AG04450 (cell line): Measurements from ENCODE around the gene MSI2. TPM values are rescaled to one million over a fixed set of nuclear protein-coding genes. Genes with fewer than 3 reads are reported as not detected.
A peak's percentile ranks its signal among the peaks of the same experiment; 100 is the strongest.

Experiments
- CTCF ChIA-PET: fragments of 300-600, 350-600 bp; formaldehyde crosslinking; extraction: SDS; loops from one replicate; lab custom pipeline; 2022; ENCODE audit warnings: antibody characterized with exemption, inconsistent platforms; lab: Charles Lee
- POLR2A ChIA-PET: fragments of 350-600 bp; formaldehyde crosslinking; extraction: SDS; loops from one replicate; lab custom pipeline; 2021; ENCODE audit warnings: antibody characterized with exemption, inconsistent platforms; lab: Yijun Ruan, JAX
- DNase-seq: peaks from one replicate; pipeline ENCODE4 v3.0.0-alpha.2; 2011; ENCODE audit warnings: low read depth, low spot score
- H3K27ac ChIP-seq: one replicate; pipeline ENCODE4 v1.5.1; 2012; ENCODE audit warnings: low read depth, low read length, control low read depth
- H3K27me3 ChIP-seq: one replicate; pipeline ENCODE4 v1.6.0; 2012; ENCODE audit warnings: low read length; ENCODE audit not compliant: control insufficient read depth, insufficient read depth
- H3K4me3 ChIP-seq: 2 replicates; pipeline ENCODE4 v1.5.1; 2011; ENCODE audit warnings: mild to moderate bottlenecking, low read depth, low read length, control low read depth
- H3K9me3 ChIP-seq: 2 replicates; pipeline ENCODE4 v1.5.1; 2012; ENCODE audit warnings: low read length; ENCODE audit not compliant: control insufficient read depth, insufficient read depth
- polyA plus RNA-seq: library from polyadenylated mRNA; depleted of rRNA; stranded (reverse); fragments of >200 nt; gene quantifications from 2 replicates; pipeline ENCODE4 v1.2.3, GENCODE V29; 2011
- TF ChIP-seq, protein P1 (sequence below): IDR thresholded peaks from 2 replicates; pipeline ENCODE4 v1.5.1; 2011; ENCODE audit warnings: low read depth, low read length, control low read depth, inconsistent platforms

MSI2 gene
- polyA plus RNA-seq, 1 experiment, result 26.2 TPM

DNA sequence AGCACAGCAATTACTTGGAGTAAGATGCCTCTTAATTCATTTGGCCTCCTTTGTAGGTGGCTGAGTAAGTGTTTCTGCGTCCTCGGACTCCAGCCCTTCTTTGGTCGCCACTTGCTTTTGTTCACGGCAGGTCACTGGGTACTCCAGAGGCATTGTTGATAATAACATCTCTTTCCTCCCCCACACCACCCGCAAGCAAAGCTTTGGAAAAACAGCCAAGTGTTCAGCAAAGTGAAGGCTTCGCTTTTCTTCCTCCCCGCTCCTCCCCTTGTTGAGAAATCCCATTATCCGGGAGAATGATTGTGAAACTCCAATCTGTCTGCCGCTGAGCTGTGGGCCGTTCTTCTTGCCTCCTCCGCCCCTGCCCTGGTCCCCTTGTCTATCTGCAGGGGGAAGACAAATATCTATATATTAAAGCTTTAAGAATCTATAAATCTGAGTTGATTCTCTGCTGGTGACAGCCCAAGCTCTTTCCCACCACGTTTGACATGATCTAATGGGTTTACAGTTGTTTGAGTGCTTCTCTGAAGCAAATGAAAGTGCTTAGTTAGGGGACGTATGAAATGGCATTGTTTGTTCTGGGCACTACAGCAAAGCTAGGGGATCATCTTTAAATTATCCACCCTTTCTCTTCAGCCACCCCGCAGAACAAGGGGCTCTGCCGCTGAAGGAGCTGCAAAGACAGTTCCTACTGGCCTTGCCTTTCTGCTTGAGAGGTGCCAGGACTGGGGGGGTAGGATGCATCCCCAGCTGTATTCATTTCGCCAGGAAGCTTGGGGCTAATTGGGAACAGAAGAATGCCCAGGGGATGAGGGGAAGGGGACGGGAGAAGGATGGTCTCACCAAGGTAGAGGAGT is 321.7 kb downstream of the MSI2 start:
- peak overlapping the region; percentile 40 for H3K27ac ChIP-seq
- peak overlapping the region; percentile 47 for H3K4me3 ChIP-seq
- TF ChIP-seq, protein P1, sequence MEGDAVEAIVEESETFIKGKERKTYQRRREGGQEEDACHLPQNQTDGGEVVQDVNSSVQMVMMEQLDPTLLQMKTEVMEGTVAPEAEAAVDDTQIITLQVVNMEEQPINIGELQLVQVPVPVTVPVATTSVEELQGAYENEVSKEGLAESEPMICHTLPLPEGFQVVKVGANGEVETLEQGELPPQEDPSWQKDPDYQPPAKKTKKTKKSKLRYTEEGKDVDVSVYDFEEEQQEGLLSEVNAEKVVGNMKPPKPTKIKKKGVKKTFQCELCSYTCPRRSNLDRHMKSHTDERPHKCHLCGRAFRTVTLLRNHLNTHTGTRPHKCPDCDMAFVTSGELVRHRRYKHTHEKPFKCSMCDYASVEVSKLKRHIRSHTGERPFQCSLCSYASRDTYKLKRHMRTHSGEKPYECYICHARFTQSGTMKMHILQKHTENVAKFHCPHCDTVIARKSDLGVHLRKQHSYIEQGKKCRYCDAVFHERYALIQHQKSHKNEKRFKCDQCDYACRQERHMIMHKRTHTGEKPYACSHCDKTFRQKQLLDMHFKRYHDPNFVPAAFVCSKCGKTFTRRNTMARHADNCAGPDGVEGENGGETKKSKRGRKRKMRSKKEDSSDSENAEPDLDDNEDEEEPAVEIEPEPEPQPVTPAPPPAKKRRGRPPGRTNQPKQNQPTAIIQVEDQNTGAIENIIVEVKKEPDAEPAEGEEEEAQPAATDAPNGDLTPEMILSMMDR, result no peak
- no peaks in the 10 kb centered on the region for H3K27me3 ChIP-seq
- CTCF ChIA-PET, result interaction anchor here (0.6 to 6.1 kb wide), 10 partner anchors 10 to 643 kb away, joined by 3 to 44 read pairs (median 4); no protein-coding TSS in a partner anchor
- POLR2A ChIA-PET, result interaction anchor here (1.1 to 1.2 kb wide), 2 partner anchors 8 to 24 kb away, joined by 4 to 5 read pairs; no protein-coding TSS in a partner anchor
- peak; percentile 38 for DNase-seq
- no peaks in the 10 kb centered on the region for H3K9me3 ChIP-seq

DNA sequence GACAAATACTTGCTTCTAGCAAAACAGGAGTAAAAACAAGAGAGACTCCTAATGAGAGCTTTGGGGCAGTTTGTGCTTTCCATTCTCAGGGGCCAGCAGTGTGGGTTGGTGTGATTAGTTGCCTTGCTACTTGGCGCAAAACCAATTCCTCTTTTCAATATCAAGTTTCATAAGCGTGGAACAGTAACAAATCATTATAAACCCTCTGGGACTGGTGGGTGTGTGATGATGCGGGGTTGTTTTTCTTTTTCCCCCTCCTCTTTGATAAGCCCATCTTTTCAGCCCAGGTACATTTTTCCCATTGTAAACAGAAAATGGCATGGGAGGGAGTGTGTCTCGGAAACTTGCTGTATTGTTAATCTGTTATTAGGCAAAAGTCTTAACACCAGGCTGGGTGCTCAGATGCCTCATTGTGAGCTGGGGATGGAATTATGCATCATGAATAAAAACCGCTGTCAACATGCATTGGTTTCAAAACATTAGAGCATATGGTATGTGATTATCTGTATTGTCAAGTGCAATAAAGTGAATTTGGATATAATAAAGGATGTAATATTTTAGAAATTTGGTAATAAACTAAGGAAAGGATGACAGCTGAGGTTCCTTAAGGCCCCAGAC is 322.4 kb downstream of the MSI2 start:
- CTCF ChIA-PET, result interaction anchor here (0.6 to 6.1 kb wide), 8 partner anchors 9 to 642 kb away, joined by 3 to 44 read pairs (median 6); no protein-coding TSS in a partner anchor
- TF ChIP-seq, protein P1, result no peak
- POLR2A ChIA-PET, result interaction anchor here (1.1 to 1.2 kb wide), 2 partner anchors 8 to 25 kb away, joined by 4 to 5 read pairs; no protein-coding TSS in a partner anchor
- Histone ChIP-seq H3K27ac (peak overlapping the region; percentile 40), H3K9me3 (no peaks in the 10 kb centered on the region), H3K4me3 (peak overlapping the region; percentile 47), H3K27me3 (no peaks in the 10 kb centered on the region)
- DNase-seq, result no peak

- CTCF ChIA-PET, result interaction anchor here (1.3 to 6.1 kb wide), 3 partner anchors 19 to 336 kb away, joined by 4 to 44 read pairs (median 29); no protein-coding TSS in a partner anchor
Observed at GRCh38 chr17:57579245-57579644, 322.9 kb downstream of the MSI2 start.

DNA sequence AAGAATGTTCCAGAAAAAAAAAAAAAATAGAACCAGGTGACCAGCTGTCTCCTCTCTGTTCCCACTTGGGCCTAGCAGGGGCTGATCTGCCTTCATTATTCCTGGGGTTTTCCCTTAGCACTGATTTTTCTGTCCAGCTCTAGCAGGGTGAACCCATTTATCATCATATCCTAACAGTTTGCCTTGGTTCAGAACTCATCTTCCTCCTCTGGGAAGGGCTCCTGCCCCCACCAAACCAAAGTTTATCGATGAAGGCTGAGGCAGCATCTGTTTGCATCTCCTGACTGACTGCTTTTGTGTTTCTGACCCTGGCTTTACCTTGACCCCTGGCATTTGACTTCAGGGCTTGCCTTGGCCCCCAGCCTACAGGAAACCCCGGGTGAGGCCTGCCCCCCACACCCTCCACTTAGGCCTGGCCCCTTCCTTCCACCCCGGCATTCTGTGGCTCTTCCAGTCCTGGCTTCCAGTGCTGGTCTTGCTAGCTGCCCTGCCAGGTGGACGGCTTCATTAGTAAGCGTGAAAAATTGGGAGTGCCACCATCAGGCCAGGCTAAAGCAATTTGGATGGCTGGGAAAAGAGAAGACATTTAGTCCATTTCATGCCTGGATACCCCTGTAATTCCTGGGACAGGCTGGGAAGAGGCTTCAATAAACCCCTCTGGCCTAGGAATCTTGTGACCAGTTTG is 323.9 kb downstream of the MSI2 start:
- ChIA-PET CTCF (interaction anchor here (0.7 to 2.4 kb wide), 3 partner anchors 18 to 337 kb away, joined by 3 to 15 read pairs (median 4); no protein-coding TSS in a partner anchor), POLR2A (no interaction called here)
- no peak for DNase-seq
- Histone ChIP-seq H3K9me3 (no peaks in the 10 kb centered on the region), H3K27me3 (no peaks in the 10 kb centered on the region), H3K4me3 (no peak overlapping the region), H3K27ac (no peak overlapping the region)
- TF ChIP-seq, protein P1, result no peak

More at GRCh38 chr17:57579245-57579644, 322.9 kb downstream of the MSI2 start:
- Histone ChIP-seq H3K27me3 (no peaks in the 10 kb centered on the region), H3K9me3 (no peaks in the 10 kb centered on the region), H3K27ac (no peak overlapping the region), H3K4me3 (no peak overlapping the region)
- POLR2A ChIA-PET, result no interaction called here
- TF ChIP-seq, protein P1, result no peak
- no peak for DNase-seq
